Measurements from ENCODE around the gene SMO.
"Not testable (repeated sequence)": the region's sequence is repeated elsewhere in the genome, so short reads cannot be mapped to it uniquely, and the experiment has no call there.

DNA sequence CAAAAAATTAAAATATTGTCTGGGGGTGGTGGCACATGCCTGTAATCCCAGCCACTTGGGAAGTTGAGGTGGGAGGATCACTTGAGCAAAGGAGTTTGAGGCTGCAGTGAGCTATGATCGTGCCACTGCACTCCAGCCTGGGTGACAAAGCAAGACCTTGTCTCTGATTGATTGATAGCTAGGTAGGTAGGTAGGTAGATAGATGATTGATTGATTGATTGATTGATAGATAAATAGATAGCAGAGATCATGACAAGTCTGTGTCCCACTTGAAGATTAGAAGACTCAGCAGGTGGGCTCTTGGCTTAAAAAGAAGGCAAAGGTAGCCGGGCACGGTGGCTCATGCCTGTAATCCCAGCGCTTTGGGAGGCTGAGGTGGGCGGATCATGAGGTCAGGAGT is 64.2 kb downstream of the SMO start:
- TF ChIP-seq CTCF (IDR thresholded peaks at IDR 0.05; ENCODE audit: low read length); EZH2 (IDR thresholded peaks at IDR 0.05; ENCODE audit: borderline replicate concordance, low read length): not testable (repeated sequence)

All from OCI-LY1 (cell line).